HCT116 (cell line): ENCODE data around the gene PKD2L2. TPM values are rescaled to one million over a fixed set of nuclear protein-coding genes. Genes with fewer than 3 reads are reported as not detected.
A peak's percentile ranks its signal among the peaks of the same experiment; 100 is the strongest.

ENCODE experiments used
- ATAC-seq: fragments of 200-7000 bp; cut with Tn5 transposase; 2 replicates; pipeline ENCODE4 v1.9.1; 2020; ENCODE audit warnings: mild to moderate bottlenecking, moderate library complexity
- BruUV-seq: library from RNA; stranded (reverse); fragments of 400-500 nt; replicated peaks from 2 replicates; lab custom pipeline; 2021; lab: Mats Ljungman, UMichigan
- CTCF ChIA-PET: fragments of 300-600 bp; sonication (Branson Sonifier 250); formaldehyde crosslinking; loops from one replicate; lab custom pipeline; 2021; ENCODE audit warnings: antibody characterized with exemption; lab: Charles Lee
- POLR2A ChIA-PET: fragments of 300-600, 350-600 bp; sonication (Branson Sonifier 250); formaldehyde crosslinking; loops from one replicate; lab custom pipeline; 2021; ENCODE audit warnings: antibody characterized with exemption; lab: Charles Lee
- RAD21 ChIA-PET, 2 experiments: fragments of 300-600 bp; sonication (Branson Sonifier 250); formaldehyde crosslinking; loops; one replicate each; lab custom pipeline; 2023; ENCODE audit warnings: low total read pairs in 2 of 2; ENCODE audit not compliant: uncharacterized antibody in 2 of 2, unreplicated experiment in 2 of 2, low non-redundant PET in 1 of 2; lab: Charles Lee
- DNase-seq: peaks from one replicate; pipeline ENCODE4 v3.0.0-alpha.2; 2010; ENCODE audit warnings: low read depth, low spot score
- H2AFZ ChIP-seq: fragments of 200-600 bp; shearing (Covaris generic), sonication (generic); 2 replicates; pipeline ENCODE4 v1.6.1; 2017; ENCODE audit warnings: low read depth, mixed run types, mixed read lengths, antibody characterized with exemption, low read length; ENCODE audit not compliant: poor library complexity, severe bottlenecking
- H3K27ac ChIP-seq: 2 replicates; pipeline ENCODE4 v1.5.1; 2012; ENCODE audit warnings: low read depth, low read length
- H3K27me3 ChIP-seq: fragments of 200-600 bp; sonication (generic); 2 replicates; pipeline ENCODE4 v1.6.1; 2016; ENCODE audit warnings: mixed run types, low read length, mixed read lengths; ENCODE audit not compliant: insufficient read depth
- H3K36me3 ChIP-seq, 2 experiments: fragments of 200-500 bp in 1 of 2; fragments of 200-600 bp in 1 of 2; sonication (Bioruptor generic) in 1 of 2; sonication (generic) in 1 of 2; 2 replicates each; pipeline versions ENCODE4 v1.5.1 to v1.6.1; 2014 to 2016; ENCODE audit warnings: low read length in 2 of 2, inconsistent platforms in 1 of 2, mixed read lengths in 1 of 2, mixed run types in 1 of 2; ENCODE audit not compliant: insufficient read depth in 2 of 2, control insufficient read depth in 1 of 2
- H3K4me1 ChIP-seq, 2 experiments: fragments of 200-600 bp in 1 of 2; sonication (generic) in 1 of 2; 2 replicates each; pipeline versions ENCODE4 v1.5.1 to v1.6.1; 2012 to 2017; ENCODE audit warnings: low read length in 2 of 2, inconsistent platforms in 1 of 2, mild to moderate bottlenecking in 1 of 2, mixed read lengths in 1 of 2, mixed run types in 1 of 2, moderate library complexity in 1 of 2; ENCODE audit not compliant: insufficient read depth in 2 of 2, control insufficient read depth in 1 of 2
- H3K4me2 ChIP-seq: fragments of 200-600 bp; sonication (generic); 2 replicates; pipeline ENCODE4 v1.6.1; 2017; ENCODE audit warnings: mixed run types, low read length, mixed read lengths
- H3K4me3 ChIP-seq, 2 experiments: fragments of 200-600 bp in 1 of 2; sonication (generic) in 1 of 2; replicated peaks in 1 of 2; 2 replicates each; pipeline ENCODE4 v1.5.1; 2011 to 2016; ENCODE audit warnings: low read length in 2 of 2, control low read depth in 1 of 2, low read depth in 1 of 2, mild to moderate bottlenecking in 1 of 2, mixed read lengths in 1 of 2, mixed run types in 1 of 2
- H3K79me2 ChIP-seq: fragments of 200-600 bp; sonication (generic); 2 replicates; pipeline ENCODE4 v1.6.1; 2017; ENCODE audit warnings: mild to moderate bottlenecking, mixed run types, low read length, moderate library complexity, mixed read lengths; ENCODE audit not compliant: insufficient read depth
- H3K9ac ChIP-seq: fragments of 200-600 bp; sonication (generic); 2 replicates; pipeline ENCODE4 v1.6.1; 2016; ENCODE audit warnings: low read length, mixed read lengths
- H3K9me2 ChIP-seq: fragments of 200-600 bp; sonication (generic), shearing (Covaris generic); 2 replicates; pipeline ENCODE4 v1.6.1; 2017; ENCODE audit warnings: mixed run types, mild to moderate bottlenecking, moderate library complexity; ENCODE audit not compliant: insufficient read depth
- H3K9me3 ChIP-seq, 2 experiments: fragments of 200-500 bp in 1 of 2; fragments of 200-600 bp in 1 of 2; sonication (Bioruptor generic) in 1 of 2; sonication (generic) in 1 of 2; 2 replicates each; pipeline ENCODE4 v1.6.1; 2014 to 2017; ENCODE audit warnings: low read length in 2 of 2, mixed read lengths in 2 of 2, inconsistent platforms in 1 of 2, low read depth in 1 of 2, mild to moderate bottlenecking in 1 of 2, mixed run types in 1 of 2, moderate library complexity in 1 of 2; ENCODE audit not compliant: control insufficient read depth in 1 of 2, insufficient read depth in 1 of 2
- H4K20me1 ChIP-seq: fragments of 200-600 bp; sonication (generic), shearing (Covaris generic); 2 replicates; pipeline ENCODE4 v1.6.1; 2017; ENCODE audit warnings: mixed run types, mild to moderate bottlenecking, moderate library complexity; ENCODE audit not compliant: insufficient read depth
- CTCF ChIP-seq, 3 experiments: fragments of 200-600 bp in 1 of 3; sonication (generic) in 1 of 3; IDR thresholded peaks in 2 of 3; conservative IDR thresholded peaks in 1 of 3; 2 replicates each; pipeline ENCODE4 v1.5.1; 2012 to 2017; ENCODE audit warnings: low read depth in 2 of 3, low read length in 2 of 3, antibody characterized with exemption in 1 of 3, borderline replicate concordance in 1 of 3, control low read depth in 1 of 3, mild to moderate bottlenecking in 1 of 3, mixed read lengths in 1 of 3, mixed run types in 1 of 3, moderate library complexity in 1 of 3; ENCODE audit not compliant: insufficient read depth in 1 of 3
- ELF1 ChIP-seq: IDR thresholded peaks from 2 replicates; pipeline ENCODE4 v1.6.1; 2012; ENCODE audit warnings: low read depth, borderline replicate concordance
- EZH2 ChIP-seq: fragments of 200-600 bp; sonication (generic); IDR thresholded peaks from 2 replicates; pipeline ENCODE4 v1.6.1; 2017; ENCODE audit warnings: antibody characterized with exemption, mixed run types
- EZH2phosphoT487 ChIP-seq: fragments of 200-600 bp; IDR thresholded peaks from 2 replicates; pipeline ENCODE4 v1.6.1; 2018; ENCODE audit warnings: antibody characterized with exemption, borderline replicate concordance
- FOSL1 ChIP-seq: IDR thresholded peaks from 2 replicates; pipeline ENCODE4 v1.6.1; 2012; ENCODE audit warnings: low read depth
- JUND ChIP-seq: IDR thresholded peaks from 2 replicates; pipeline ENCODE4 v1.6.1; 2012
- MAX ChIP-seq: IDR thresholded peaks from 2 replicates; pipeline ENCODE4 v1.6.1; 2012
- POLR2A ChIP-seq: IDR thresholded peaks from 2 replicates; pipeline ENCODE4 v1.7.0; 2011; ENCODE audit warnings: borderline replicate concordance; ENCODE audit not compliant: insufficient read depth, insufficient read length; ENCODE audit errors: extremely low read depth
- POLR2AphosphoS5 ChIP-seq: IDR thresholded peaks from 2 replicates; pipeline ENCODE4 v1.6.1; 2011; ENCODE audit warnings: mild to moderate bottlenecking, low read depth, low read length, moderate library complexity
- RAD21 ChIP-seq: IDR thresholded peaks from 2 replicates; pipeline ENCODE4 v1.6.1; 2012; ENCODE audit warnings: low read depth, mild to moderate bottlenecking
- REST ChIP-seq: IDR thresholded peaks from 2 replicates; pipeline ENCODE4 v1.6.1; 2012; ENCODE audit warnings: low read depth
- SP1 ChIP-seq: IDR thresholded peaks from 2 replicates; pipeline ENCODE4 v1.6.1; 2012; ENCODE audit warnings: low read depth
- SRF ChIP-seq: IDR thresholded peaks from 2 replicates; pipeline ENCODE4 v1.6.1; 2012; ENCODE audit warnings: low read depth
- TCF7L2 ChIP-seq: IDR thresholded peaks from 2 replicates; pipeline ENCODE4 v1.7.0; 2011; ENCODE audit warnings: borderline replicate concordance, inconsistent platforms; ENCODE audit not compliant: insufficient read depth, insufficient read length; ENCODE audit errors: extremely low read depth
- ZBTB33 ChIP-seq: IDR thresholded peaks from 2 replicates; pipeline ENCODE4 v1.6.1; 2011; ENCODE audit warnings: mild to moderate bottlenecking, low read length, moderate library complexity; ENCODE audit not compliant: insufficient replicate concordance; ENCODE audit errors: extremely low read depth
- ZFX ChIP-seq: fragments of 450-650 bp; IDR thresholded peaks from 2 replicates; pipeline ENCODE4 v1.6.1; 2017
- ZNF274 ChIP-seq: fragments of 200-500 bp; sonication (Bioruptor generic); IDR thresholded peaks from 2 replicates; pipeline ENCODE4 v1.6.1; 2014; ENCODE audit warnings: mild to moderate bottlenecking, low read depth, low read length, inconsistent platforms
- intact Hi-C: fragments of 100-400 bp; cut with micrococcal nuclease; formaldehyde crosslinking; loops from 2 replicates; pipeline ENCODE4 v1.10.0; 2022
- total RNA-seq: library from RNA; stranded (reverse); gene quantifications from one replicate; pipeline ENCODE4 v1.2.1, GENCODE V29; 2021; ENCODE audit not compliant: unreplicated experiment

PKD2L2 gene
- total RNA-seq, 1 experiment from 2014 or later, result not detected

- intact Hi-C loops, result no loop called here
- ChIA-PET CTCF (interaction anchor here (0.9 kb wide), 1 partner anchor 88 kb away, joined by 3 read pairs; no protein-coding TSS in a partner anchor), POLR2A (no interaction called here), RAD21 (no interaction called here)
- no peak for DNase-seq
- no peak for ATAC-seq
- no peak overlapping the region for H3K9ac ChIP-seq
- no peaks in the 10 kb centered on the region for H3K79me2 ChIP-seq
- no peak overlapping the region for H3K4me3 ChIP-seq
- TF ChIP-seq EZH2phosphoT487 (no peak), POLR2AphosphoS5 (no peak), SRF (no peak), CTCF (IDR thresholded peaks at IDR 0.05 in 2 of 3, conservative IDR thresholded peaks at IDR 0.05 in 1 of 3; ENCODE audit: borderline replicate concordance in 1 of 3, insufficient read depth in 1 of 3, low read depth in 2 of 3, low read length in 2 of 3) (no peak), ZBTB33 (no peak), ZNF274 (no peak), POLR2A (no peak), ELF1 (no peak), MAX (no peak), FOSL1 (no peak), EZH2 (no peak), RAD21 (no peak), JUND (no peak), ZFX (no peak), REST (no peak), SP1 (no peak), TCF7L2 (no peak)
- H3K27ac ChIP-seq, result no peak overlapping the region
- H3K36me3 ChIP-seq, result no peaks in the 10 kb centered on the region
- no peaks in the 10 kb centered on the region for H3K4me1 ChIP-seq
- no peaks in the 10 kb centered on the region for H3K9me2 ChIP-seq
- H3K4me2 ChIP-seq, result no peak overlapping the region
- no TSS peak for BruUV-seq
- H3K9me3 ChIP-seq, result no peaks in the 10 kb centered on the region
- H4K20me1 ChIP-seq, result no peaks in the 10 kb centered on the region
- H2AFZ ChIP-seq, result peak overlapping the region; percentile 40
- no peaks in the 10 kb centered on the region for H3K27me3 ChIP-seq
These were observed 22.5 kb upstream of the PKD2L2 start for GRCh38 chr5:137866541-137867388.
